Small intestine (tissue), 7 donors: ENCODE data around the gene HCLS1. TPM values are rescaled to one million over a fixed set of nuclear protein-coding genes. Genes with fewer than 3 reads are reported as not detected.

Source experiments
- DNase-seq, 2 donors: peaks; one replicate each; pipeline versions ENCODE4 v3.0.0 to v3.0.0-alpha.2; 2013
- FAIRE-seq: peaks from 2 replicates; lab custom pipeline; 2012; peaks lifted over from hg19 to GRCh38; lab: Jason Lieb, UNC
- H3K27ac ChIP-seq, 3 donors: one replicate each; pipeline ENCODE4 v1.5.1; 2013; ENCODE audit warnings: low read length in 2 of 3, mild to moderate bottlenecking in 2 of 3, control low read depth in 1 of 3, inconsistent platforms in 1 of 3, low read depth in 1 of 3, moderate library complexity in 1 of 3
- H3K27me3 ChIP-seq, 3 donors: one replicate each; pipeline ENCODE4 v1.6.1; 2013; ENCODE audit warnings: low read length in 3 of 3, inconsistent platforms in 1 of 3; ENCODE audit not compliant: control insufficient read depth in 3 of 3, insufficient read depth in 3 of 3
- H3K36me3 ChIP-seq, 3 donors: one replicate each; pipeline ENCODE4 v1.6.1; 2013; ENCODE audit warnings: low read length in 3 of 3, inconsistent platforms in 1 of 3, low read depth in 1 of 3, mild to moderate bottlenecking in 1 of 3, moderate library complexity in 1 of 3; ENCODE audit not compliant: control insufficient read depth in 3 of 3, insufficient read depth in 2 of 3
- H3K4me1 ChIP-seq, 3 donors: one replicate each; pipeline ENCODE4 v1.6.1; 2013; ENCODE audit warnings: low read length in 2 of 3, inconsistent platforms in 1 of 3, low read depth in 1 of 3, mild to moderate bottlenecking in 1 of 3, moderate library complexity in 1 of 3; ENCODE audit not compliant: control insufficient read depth in 3 of 3, insufficient read depth in 2 of 3
- H3K4me3 ChIP-seq, 3 donors: one replicate each; pipeline ENCODE4 v1.5.1; 2013; ENCODE audit warnings: low read length in 3 of 3, control low read depth in 1 of 3, inconsistent platforms in 1 of 3, low read depth in 1 of 3, mild to moderate bottlenecking in 1 of 3, moderate library complexity in 1 of 3
- H3K9me3 ChIP-seq, 2 donors: one replicate each; pipeline ENCODE4 v1.6.1; 2013; ENCODE audit warnings: low read depth in 1 of 2, low read length in 1 of 2; ENCODE audit not compliant: control insufficient read depth in 2 of 2, insufficient read depth in 1 of 2
- WGBS, 3 donors: extraction: QIAGEN DNeasy Blood & Tissue Kit; methylation state at CpG; one replicate each; pipeline ENCODE4 v1.1.7; 2013; 5-methylcytosine and 5-hydroxymethylcytosine counted together
- polyA plus RNA-seq, 4 donors: library from polyadenylated mRNA; stranded (reverse) in 3 of 4; unstranded in 1 of 4; fragments of 200-250 nt in 3 of 4; fragments of 120-200 nt in 1 of 4; gene quantifications; one replicate each; pipeline versions ENCODE4 v1.2.1 to v1.2.3, GENCODE V29; 2013
- donor health status: healthy with polysubstance abuse.
- donor health status: control.
- donor health status: control.
- donor health status: Bipolar disorder and iron deficiency.
- donor health status: healthy.

HCLS1 gene
- polyA plus RNA-seq, 4 donors = 8.5 to 31.3 (median 22.3) TPM

GRCh38 chr3:121649645-121650044 lies 11.1 kb downstream of the HCLS1 start:
- Histone ChIP-seq H3K4me3 (no peak overlapping the region), H3K4me1 (no peaks in the 10 kb centered on the region), H3K27me3 (no peaks in the 10 kb centered on the region), H3K36me3 (peaks cover 0 to 2% (median 0%) of the 10 kb centered on the region in 3 donors), H3K9me3 (no peaks in the 10 kb centered on the region), H3K27ac (no peak overlapping the region)
- FAIRE-seq = no peak
- DNase-seq = no peak

GRCh38 chr3:121648219-121648958 lies 12.3 kb downstream of the HCLS1 start:
- Histone ChIP-seq H3K36me3 (peaks cover 0 to 4% (median 2%) of the 10 kb centered on the region in 3 donors), H3K4me3 (no peak overlapping the region), H3K27me3 (no peaks in the 10 kb centered on the region), H3K4me1 (no peaks in the 10 kb centered on the region), H3K9me3 (no peaks in the 10 kb centered on the region), H3K27ac (no peak overlapping the region)
- no peak for FAIRE-seq
- WGBS, 3 donors = 69 to 92% (median 92%) methylated on average over 6 of the region's 6 CpGs
- no peak for DNase-seq

- no peak overlapping the region for H3K4me3 ChIP-seq
- DNase-seq (no peak), FAIRE-seq (no peak)
- 97 to 98% (median 98%) methylated on average over 5 of the region's 5 CpGs for WGBS, 3 donors
- H3K9me3 ChIP-seq = no peaks in the 10 kb centered on the region
- H3K27ac ChIP-seq = no peak overlapping the region
- peaks cover 0 to 4% (median 2%) of the 10 kb centered on the region in 3 donors for H3K36me3 ChIP-seq
- no peaks in the 10 kb centered on the region for H3K4me1 ChIP-seq
- no peaks in the 10 kb centered on the region for H3K27me3 ChIP-seq
These were observed 15.6 kb downstream of the HCLS1 start for GRCh38 chr3:121645054-121645453.

GRCh38 chr3:121642601-121643314 lies 17.9 kb downstream of the HCLS1 start:
- H3K9me3 ChIP-seq = no peaks in the 10 kb centered on the region
- H3K36me3 ChIP-seq = peaks cover 0 to 5% (median 4%) of the 10 kb centered on the region in 3 donors
- 88 to 90% (median 89%) methylated on average over 9 of the region's 9 CpGs for WGBS, 3 donors
- DNase-seq (no peak), FAIRE-seq (no peak)
- H3K27me3 ChIP-seq = no peaks in the 10 kb centered on the region
- no peak overlapping the region for H3K27ac ChIP-seq
- H3K4me3 ChIP-seq = no peak overlapping the region
- H3K4me1 ChIP-seq = no peaks in the 10 kb centered on the region

- H3K4me3 ChIP-seq = no peak overlapping the region
- H3K9me3 ChIP-seq = no peaks in the 10 kb centered on the region
- H3K27me3 ChIP-seq = no peaks in the 10 kb centered on the region
- FAIRE-seq (no peak), DNase-seq (no peak)
- peaks cover 0 to 7% (median 4%) of the 10 kb centered on the region in 3 donors for H3K36me3 ChIP-seq
- 89 to 98% (median 92%) methylated on average over 2 of the region's 2 CpGs for WGBS, 3 donors
- H3K4me1 ChIP-seq = no peaks in the 10 kb centered on the region
- no peak overlapping the region for H3K27ac ChIP-seq
These were observed 19.6 kb downstream of the HCLS1 start for GRCh38 chr3:121641127-121641526.

- Histone ChIP-seq H3K4me1 (no peaks in the 10 kb centered on the region), H3K27me3 (no peaks in the 10 kb centered on the region), H3K9me3 (no peaks in the 10 kb centered on the region), H3K27ac (no peak overlapping the region), H3K36me3 (peaks cover 0 to 5% (median 3%) of the 10 kb centered on the region in 3 donors), H3K4me3 (no peak overlapping the region)
- DNase-seq (no peak), FAIRE-seq (no peak)
- 90 to 100% (median 94%) methylated on average over 1 of the region's 1 CpG for WGBS, 3 donors
These were observed 22.8 kb downstream of the HCLS1 start for GRCh38 chr3:121637922-121638321.

GRCh38 chr3:121630355-121630754 lies 30.3 kb downstream of the HCLS1 start:
- Histone ChIP-seq H3K4me3 (no peak overlapping the region), H3K36me3 (no peaks in the 10 kb centered on the region), H3K4me1 (no peaks in the 10 kb centered on the region), H3K9me3 (no peaks in the 10 kb centered on the region), H3K27me3 (no peaks in the 10 kb centered on the region), H3K27ac (no peak overlapping the region)
- FAIRE-seq (no peak), DNase-seq (no peak)
- 96 to 100% (median 97%) methylated on average over 1 of the region's 1 CpG for WGBS, 3 donors

GRCh38 chr3:121629601-121630000 lies 31.1 kb downstream of the HCLS1 start:
- no peaks in the 10 kb centered on the region for H3K4me1 ChIP-seq
- H3K9me3 ChIP-seq = no peaks in the 10 kb centered on the region
- DNase-seq (no peak), FAIRE-seq (no peak)
- H3K27me3 ChIP-seq = no peaks in the 10 kb centered on the region
- no peak overlapping the region for H3K27ac ChIP-seq
- WGBS, 3 donors = 87 to 96% (median 94%) methylated on average over 6 of the region's 6 CpGs
- H3K4me3 ChIP-seq = no peak overlapping the region
- no peaks in the 10 kb centered on the region for H3K36me3 ChIP-seq
